Breast epithelium (tissue), 4 donors: ENCODE data around the gene ARID1A. TPM values are rescaled to one million over a fixed set of nuclear protein-coding genes. Genes with fewer than 3 reads are reported as not detected.

Experiments used
- DNase-seq, 2 donors: peaks; one replicate each; pipeline ENCODE4 v3.0.0-alpha.2; 2019; ENCODE audit warnings: low spot score in 2 of 2
- H3K27ac ChIP-seq, 2 donors: fragments of 200-600 bp; sonication (generic) in 1 of 2; one replicate each; pipeline ENCODE4 v1.5.1; 2016 to 2019; ENCODE audit warnings: mild to moderate bottlenecking in 1 of 2
- H3K27me3 ChIP-seq, 2 donors: fragments of 200-600 bp; sonication (generic) in 1 of 2; one replicate each; pipeline versions ENCODE4 v1.5.1 to v1.6.0; 2017 to 2019; ENCODE audit warnings: control low read depth in 1 of 2, mild to moderate bottlenecking in 1 of 2
- H3K36me3 ChIP-seq: fragments of 200-600 bp; one replicate; pipeline ENCODE4 v1.5.1; 2019
- H3K4me1 ChIP-seq, 2 donors: fragments of 200-600 bp; sonication (generic); one replicate each; pipeline ENCODE4 v1.5.1; 2016 to 2019; ENCODE audit warnings: control low read depth in 1 of 2
- H3K4me3 ChIP-seq, 3 donors: fragments of 200-600 bp; sonication (generic); 1 replicate in 2 of 3; 2 replicates in 1 of 3; pipeline ENCODE4 v1.5.1; 2016 to 2019; ENCODE audit warnings: mild to moderate bottlenecking in 3 of 3, moderate library complexity in 2 of 3
- H3K9me3 ChIP-seq, 2 donors: fragments of 200-600 bp; sonication (generic) in 1 of 2; one replicate each; pipeline ENCODE4 v1.5.1; 2016 to 2019; ENCODE audit warnings: control low read depth in 1 of 2
- POLR2A ChIP-seq: fragments of 450-650 bp; IDR thresholded peaks from one replicate; pipeline ENCODE4 v1.6.1; 2016; ENCODE audit warnings: antibody characterized with exemption, mild to moderate bottlenecking, moderate library complexity
- POLR2AphosphoS5 ChIP-seq, 3 donors: sonication (generic); formaldehyde crosslinking; IDR thresholded peaks; one replicate each; pipeline ENCODE4 v1.6.1; 2017; ENCODE audit warnings: antibody characterized with exemption in 3 of 3
- intact Hi-C: fragments of 100-400 bp; cut with DNase I; formaldehyde crosslinking; loops from one replicate; pipeline ENCODE4 v1.15.1; 2023; ENCODE audit warnings: low total_unique reads
- total RNA-seq, 3 donors: library from RNA; depleted of rRNA; stranded (reverse); fragments of >200 nt; gene quantifications; one replicate each; pipeline ENCODE4 v1.1.0, GENCODE V29; 2016
- TF ChIP-seq, protein P1 (sequence below), 3 donors: fragments of 450-650 bp; IDR thresholded peaks; one replicate each; pipeline ENCODE4 v1.5.1; 2016 to 2017; ENCODE audit warnings: antibody characterized with exemption in 3 of 3, mild to moderate bottlenecking in 3 of 3, moderate library complexity in 3 of 3

The ARID1A gene
- total RNA-seq, 3 donors from 2014 or later = 32.8 to 41.9 (median 35.4) TPM

DNA sequence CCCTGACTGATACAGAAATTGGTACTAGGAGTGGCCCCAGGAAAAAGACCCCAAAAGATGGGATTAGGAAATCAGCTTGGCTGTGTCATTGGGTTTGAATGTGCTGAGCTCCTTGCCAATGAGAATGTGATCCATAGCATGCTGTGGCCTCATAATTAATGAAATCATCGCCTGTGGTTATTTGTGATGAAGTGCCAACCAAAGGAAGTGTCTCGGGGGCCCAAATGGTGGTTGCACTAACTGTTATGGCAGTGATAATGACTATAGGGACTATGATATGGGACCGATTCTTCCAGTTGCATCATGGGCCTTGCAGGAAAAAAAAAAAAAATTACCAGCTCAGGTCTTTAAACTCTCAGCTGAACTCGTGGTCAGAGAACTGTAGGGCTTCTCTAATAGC lies 115.2 kb downstream of the ARID1A start:
- no peaks in the 10 kb centered on the region for H3K27me3 ChIP-seq
- H3K4me3 ChIP-seq = no peak overlapping the region
- no peaks in the 10 kb centered on the region for H3K9me3 ChIP-seq
- intact Hi-C loops = no loop called here
- TF ChIP-seq POLR2AphosphoS5 (IDR thresholded peaks at IDR 0.05) (no peak), POLR2A (no peak)
- TF ChIP-seq, protein P1, sequence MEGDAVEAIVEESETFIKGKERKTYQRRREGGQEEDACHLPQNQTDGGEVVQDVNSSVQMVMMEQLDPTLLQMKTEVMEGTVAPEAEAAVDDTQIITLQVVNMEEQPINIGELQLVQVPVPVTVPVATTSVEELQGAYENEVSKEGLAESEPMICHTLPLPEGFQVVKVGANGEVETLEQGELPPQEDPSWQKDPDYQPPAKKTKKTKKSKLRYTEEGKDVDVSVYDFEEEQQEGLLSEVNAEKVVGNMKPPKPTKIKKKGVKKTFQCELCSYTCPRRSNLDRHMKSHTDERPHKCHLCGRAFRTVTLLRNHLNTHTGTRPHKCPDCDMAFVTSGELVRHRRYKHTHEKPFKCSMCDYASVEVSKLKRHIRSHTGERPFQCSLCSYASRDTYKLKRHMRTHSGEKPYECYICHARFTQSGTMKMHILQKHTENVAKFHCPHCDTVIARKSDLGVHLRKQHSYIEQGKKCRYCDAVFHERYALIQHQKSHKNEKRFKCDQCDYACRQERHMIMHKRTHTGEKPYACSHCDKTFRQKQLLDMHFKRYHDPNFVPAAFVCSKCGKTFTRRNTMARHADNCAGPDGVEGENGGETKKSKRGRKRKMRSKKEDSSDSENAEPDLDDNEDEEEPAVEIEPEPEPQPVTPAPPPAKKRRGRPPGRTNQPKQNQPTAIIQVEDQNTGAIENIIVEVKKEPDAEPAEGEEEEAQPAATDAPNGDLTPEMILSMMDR (IDR thresholded peaks at IDR 0.05) = no peak
- no peak for DNase-seq
- no peak overlapping the region for H3K27ac ChIP-seq
- no peaks in the 10 kb centered on the region for H3K4me1 ChIP-seq
- H3K36me3 ChIP-seq = no peaks in the 10 kb centered on the region

- no peak overlapping the region for H3K4me3 ChIP-seq
- H3K27me3 ChIP-seq = no peaks in the 10 kb centered on the region
- DNase-seq = no peak
- no peak overlapping the region for H3K27ac ChIP-seq
- TF ChIP-seq POLR2AphosphoS5 (IDR thresholded peaks at IDR 0.05) = no peak
- no peak for TF ChIP-seq POLR2A
- TF ChIP-seq, protein P1 (IDR thresholded peaks at IDR 0.05) = no peak
- no peaks in the 10 kb centered on the region for H3K9me3 ChIP-seq
- no peaks in the 10 kb centered on the region for H3K36me3 ChIP-seq
- intact Hi-C loops = no loop called here
- H3K4me1 ChIP-seq = no peaks in the 10 kb centered on the region
Measured at GRCh38 chr1:26811708-26812107, 115.9 kb downstream of the ARID1A start.

DNA sequence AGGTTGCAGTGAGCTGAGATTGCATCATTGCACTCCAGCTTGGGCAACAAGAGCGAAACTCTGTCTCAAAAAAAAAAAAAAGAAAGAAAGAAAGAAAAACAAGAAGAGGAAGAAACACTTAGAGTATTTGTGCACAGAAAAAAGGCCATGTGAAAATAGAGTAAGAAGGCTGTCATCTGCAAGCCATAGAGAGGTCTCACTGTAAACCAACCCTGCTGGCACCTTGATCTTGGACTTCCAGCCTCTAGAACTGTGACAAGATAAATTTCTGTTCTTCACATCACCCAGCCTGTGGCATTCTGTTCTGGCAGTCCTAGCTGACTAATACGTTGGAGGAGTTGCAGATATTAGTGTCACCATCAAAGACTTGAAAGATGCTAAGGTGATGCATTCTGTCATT lies 118.6 kb downstream of the ARID1A start:
- Histone ChIP-seq H3K27ac (no peak overlapping the region), H3K27me3 (no peaks in the 10 kb centered on the region), H3K9me3 (no peaks in the 10 kb centered on the region), H3K4me3 (no peak overlapping the region), H3K4me1 (no peaks in the 10 kb centered on the region), H3K36me3 (no peaks in the 10 kb centered on the region)
- no peak for DNase-seq
- intact Hi-C loops = no loop called here
- no peak for TF ChIP-seq POLR2AphosphoS5 (IDR thresholded peaks at IDR 0.05)

- intact Hi-C loops = no loop called here
- H3K27me3 ChIP-seq = no peaks in the 10 kb centered on the region
- H3K4me1 ChIP-seq = no peaks in the 10 kb centered on the region
- TF ChIP-seq POLR2AphosphoS5 (IDR thresholded peaks at IDR 0.05) (no peak), POLR2A (no peak)
- TF ChIP-seq, protein P1 (IDR thresholded peaks at IDR 0.05) = no peak
- no peak for DNase-seq
- no peaks in the 10 kb centered on the region for H3K9me3 ChIP-seq
- no peak overlapping the region for H3K27ac ChIP-seq
- no peak overlapping the region for H3K4me3 ChIP-seq
- no peaks in the 10 kb centered on the region for H3K36me3 ChIP-seq
Measured at GRCh38 chr1:26814893-26815292, 119.1 kb downstream of the ARID1A start.

GRCh38 chr1:26820784-26821269 lies 125.0 kb downstream of the ARID1A start:
- Histone ChIP-seq H3K27ac (no peak overlapping the region), H3K27me3 (no peaks in the 10 kb centered on the region), H3K4me1 (no peaks in the 10 kb centered on the region), H3K4me3 (no peak overlapping the region), H3K36me3 (no peaks in the 10 kb centered on the region), H3K9me3 (no peaks in the 10 kb centered on the region)
- intact Hi-C loops = no loop called here
- DNase-seq = no peak
- TF ChIP-seq, protein P1 (IDR thresholded peaks at IDR 0.05) = no peak
- TF ChIP-seq POLR2AphosphoS5 (IDR thresholded peaks at IDR 0.05) (no peak), POLR2A (no peak)
